HG02938 (cell line): ENCODE measurements around the gene KIF11.

Source experiments
- ATAC-seq: cut with Tn5 transposase; IDR thresholded peaks from one replicate; pipeline ENCODE4 v1.9.1; 2021; ENCODE audit warnings: mild to moderate bottlenecking, moderate library complexity; ENCODE audit not compliant: unreplicated experiment

KIF11 gene

GRCh38 chr10:92699518-92700381 lies 106.8 kb downstream of the KIF11 start:
- no peak for ATAC-seq

GRCh38 chr10:92702301-92702916 lies 109.5 kb downstream of the KIF11 start:
- no peak for ATAC-seq
